Measurements from ENCODE around the gene CD82. TPM values are rescaled to one million over a fixed set of nuclear protein-coding genes. Genes with fewer than 3 reads are reported as not detected.

CD82 gene
- total RNA-seq, 1 experiment from 2014 or later, result 26.1 TPM

DNA sequence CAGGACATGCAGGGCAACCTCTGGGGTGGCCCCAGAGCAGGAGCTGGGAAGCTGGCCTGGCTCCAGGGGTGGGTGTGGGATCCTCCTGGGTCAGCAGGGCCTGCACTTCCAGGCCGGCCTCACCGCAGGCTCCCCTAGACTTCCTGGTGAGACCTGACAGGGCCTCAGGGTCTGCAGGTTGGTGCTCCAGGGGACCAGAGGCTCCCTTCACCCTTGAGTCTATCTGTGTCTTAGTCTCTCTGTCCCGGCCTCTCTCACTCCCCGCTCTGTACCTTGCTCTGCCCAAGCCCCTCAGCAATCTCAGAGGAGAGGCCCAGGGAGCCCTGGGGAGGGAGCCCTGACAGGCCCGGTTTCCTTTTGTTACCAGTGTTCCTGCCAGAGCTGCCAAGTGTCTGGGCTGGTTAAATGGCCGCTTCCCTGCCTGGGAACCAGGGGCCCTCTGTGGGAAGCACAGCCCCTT, 13.9 kb downstream of the CD82 start:
- no peak for ATAC-seq
- BruUV-seq (replicated peaks), result no TSS peak

DNA sequence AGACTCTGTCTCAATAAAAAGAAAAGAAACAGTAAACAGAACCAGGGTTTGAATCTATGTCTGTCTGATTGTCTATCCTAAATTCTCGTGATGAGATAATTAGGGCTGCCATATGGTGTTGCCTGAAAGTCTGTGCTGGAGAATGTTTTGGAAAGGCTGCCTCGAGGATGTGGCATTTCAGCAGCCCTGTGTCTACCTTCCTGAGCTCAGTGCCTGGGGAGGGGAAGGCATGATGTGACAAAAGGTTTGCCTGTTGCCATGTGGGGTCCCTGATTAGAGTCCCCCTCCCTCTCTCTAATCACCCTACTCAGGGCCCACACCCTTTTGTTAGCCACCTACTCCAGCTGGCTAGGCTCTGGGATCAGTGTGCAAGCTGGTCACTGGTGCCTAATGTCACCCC, 15.2 kb downstream of the CD82 start:
- Histone ChIP-seq H3K27ac (ENCODE audit: low read length) (no peak overlapping the region), H3K36me3 (ENCODE audit: control insufficient read depth, insufficient read depth, low read length) (no peaks in the 10 kb centered on the region), H3K4me3 (ENCODE audit: low read depth in 2 of 2, low read length in 2 of 2) (no peak overlapping the region), H3K27me3 (ENCODE audit: control insufficient read depth, insufficient read depth, low read length) (no peaks in the 10 kb centered on the region), H3K9me3 (ENCODE audit: control insufficient read depth, insufficient read depth, low read depth, low read length) (no peaks in the 10 kb centered on the region), H3K4me1 (ENCODE audit: control insufficient read depth, insufficient read depth, low read length) (no peaks in the 10 kb centered on the region)
- in situ Hi-C loops (cut with HindIII; ENCODE audit: low pct_unique_long_range_greater_than_20kb, low sequenced_read_pairs) (no loop called here), intact Hi-C loops (cut with micrococcal nuclease; ENCODE audit: unreplicated experiment) (no loop called here)
- TF ChIP-seq, protein P1, sequence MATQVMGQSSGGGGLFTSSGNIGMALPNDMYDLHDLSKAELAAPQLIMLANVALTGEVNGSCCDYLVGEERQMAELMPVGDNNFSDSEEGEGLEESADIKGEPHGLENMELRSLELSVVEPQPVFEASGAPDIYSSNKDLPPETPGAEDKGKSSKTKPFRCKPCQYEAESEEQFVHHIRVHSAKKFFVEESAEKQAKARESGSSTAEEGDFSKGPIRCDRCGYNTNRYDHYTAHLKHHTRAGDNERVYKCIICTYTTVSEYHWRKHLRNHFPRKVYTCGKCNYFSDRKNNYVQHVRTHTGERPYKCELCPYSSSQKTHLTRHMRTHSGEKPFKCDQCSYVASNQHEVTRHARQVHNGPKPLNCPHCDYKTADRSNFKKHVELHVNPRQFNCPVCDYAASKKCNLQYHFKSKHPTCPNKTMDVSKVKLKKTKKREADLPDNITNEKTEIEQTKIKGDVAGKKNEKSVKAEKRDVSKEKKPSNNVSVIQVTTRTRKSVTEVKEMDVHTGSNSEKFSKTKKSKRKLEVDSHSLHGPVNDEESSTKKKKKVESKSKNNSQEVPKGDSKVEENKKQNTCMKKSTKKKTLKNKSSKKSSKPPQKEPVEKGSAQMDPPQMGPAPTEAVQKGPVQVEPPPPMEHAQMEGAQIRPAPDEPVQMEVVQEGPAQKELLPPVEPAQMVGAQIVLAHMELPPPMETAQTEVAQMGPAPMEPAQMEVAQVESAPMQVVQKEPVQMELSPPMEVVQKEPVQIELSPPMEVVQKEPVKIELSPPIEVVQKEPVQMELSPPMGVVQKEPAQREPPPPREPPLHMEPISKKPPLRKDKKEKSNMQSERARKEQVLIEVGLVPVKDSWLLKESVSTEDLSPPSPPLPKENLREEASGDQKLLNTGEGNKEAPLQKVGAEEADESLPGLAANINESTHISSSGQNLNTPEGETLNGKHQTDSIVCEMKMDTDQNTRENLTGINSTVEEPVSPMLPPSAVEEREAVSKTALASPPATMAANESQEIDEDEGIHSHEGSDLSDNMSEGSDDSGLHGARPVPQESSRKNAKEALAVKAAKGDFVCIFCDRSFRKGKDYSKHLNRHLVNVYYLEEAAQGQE (IDR thresholded peaks at IDR 0.05; ENCODE audit: insufficient read depth in 1 of 2, low read depth in 2 of 2, low read length in 1 of 2), result no peak
- TF ChIP-seq POLR2AphosphoS5 (IDR thresholded peaks at IDR 0.05; ENCODE audit: low read depth, low read length) (no peak), SIN3A (IDR thresholded peaks at IDR 0.05; ENCODE audit: borderline replicate concordance, insufficient read depth, low read depth, low read length) (no peak), TCF7L2 (IDR thresholded peaks at IDR 0.05; ENCODE audit: low read depth, low read length) (no peak), CTCF (IDR thresholded peaks at IDR 0.05) (no peak)
- no peak for DNase-seq (ENCODE audit: low read depth, low spot score)
- BruUV-seq (replicated peaks), result no TSS peak
- POLR2A ChIA-PET, result interaction anchor here (0.7 kb wide), 1 partner anchor 56 kb away, joined by 4 read pairs; no protein-coding TSS in a partner anchor
- CTCF ChIA-PET, result no interaction called here
- no peak for ATAC-seq

More for the DNA sequence above, 13.9 kb downstream of the CD82 start:
- Histone ChIP-seq H3K4me3 (ENCODE audit: low read depth in 2 of 2, low read length in 2 of 2) (no peak overlapping the region), H3K36me3 (ENCODE audit: control insufficient read depth, insufficient read depth, low read length) (no peaks in the 10 kb centered on the region), H3K27me3 (ENCODE audit: control insufficient read depth, insufficient read depth, low read length) (no peaks in the 10 kb centered on the region), H3K4me1 (ENCODE audit: control insufficient read depth, insufficient read depth, low read length) (no peaks in the 10 kb centered on the region), H3K27ac (ENCODE audit: low read length) (no peak overlapping the region), H3K9me3 (ENCODE audit: control insufficient read depth, insufficient read depth, low read depth, low read length) (no peaks in the 10 kb centered on the region)
- CTCF ChIA-PET, result no interaction called here
- no peak for TF ChIP-seq CTCF (IDR thresholded peaks at IDR 0.05)
- TF ChIP-seq SIN3A (IDR thresholded peaks at IDR 0.05; ENCODE audit: borderline replicate concordance, insufficient read depth, low read depth, low read length), result no peak
- TF ChIP-seq TCF7L2 (IDR thresholded peaks at IDR 0.05; ENCODE audit: low read depth, low read length), result no peak
- TF ChIP-seq POLR2AphosphoS5 (IDR thresholded peaks at IDR 0.05; ENCODE audit: low read depth, low read length), result no peak
- TF ChIP-seq, protein P1 (IDR thresholded peaks at IDR 0.05; ENCODE audit: insufficient read depth in 1 of 2, low read depth in 2 of 2, low read length in 1 of 2), result no peak
- no peak for DNase-seq (ENCODE audit: low read depth, low spot score)
- intact Hi-C loops (cut with micrococcal nuclease; ENCODE audit: unreplicated experiment) (no loop called here), in situ Hi-C loops (cut with HindIII; ENCODE audit: low pct_unique_long_range_greater_than_20kb, low sequenced_read_pairs) (no loop called here)
- POLR2A ChIA-PET, result no interaction called here
